Measurements from ENCODE around the gene DENND4B. TPM values are rescaled to one million over a fixed set of nuclear protein-coding genes. Genes with fewer than 3 reads are reported as not detected.
A peak's percentile ranks its signal among the peaks of the same experiment; 100 is the strongest.

Gene DENND4B
- total and polyA plus RNA-seq, 2 of the 4 experiments (the other 2 are of a cell fraction): 1.8 to 25.2 TPM

DNA sequence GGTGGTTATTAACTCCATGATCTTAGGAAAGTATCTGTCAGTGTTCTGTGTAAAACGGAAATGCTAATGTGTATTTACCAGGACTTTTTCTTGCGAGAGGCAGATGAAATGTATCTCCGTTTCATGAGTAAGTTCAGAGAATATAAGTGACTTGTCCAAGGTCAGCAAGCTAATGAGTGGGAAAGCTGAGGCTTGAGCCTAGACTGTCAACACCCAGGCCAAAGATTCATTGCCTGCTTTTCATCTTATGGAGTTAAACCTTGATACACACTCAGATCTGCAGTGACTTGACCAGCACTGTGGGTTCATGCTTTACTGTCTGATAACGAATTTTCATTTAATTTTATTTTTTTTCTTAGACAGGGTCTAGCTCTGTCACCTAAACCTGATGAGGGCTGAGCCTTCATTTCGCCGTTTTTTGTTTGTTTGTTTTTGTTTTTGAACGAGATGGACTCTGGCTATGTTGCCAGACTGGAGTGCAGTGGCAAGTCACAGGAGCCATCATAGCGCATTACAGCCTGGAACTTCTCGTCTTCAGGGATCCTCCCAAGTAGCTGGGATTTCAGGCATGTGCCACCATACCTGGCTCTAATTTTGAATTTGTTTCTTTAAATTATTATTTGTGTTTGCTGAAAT lies 31.9 kb upstream of the DENND4B start:
- intact Hi-C loops (cut with micrococcal nuclease): no loop called here
- no peak for TF ChIP-seq CHD1 (IDR thresholded peaks at IDR 0.05; ENCODE audit: low read depth, low read length)
- no peak for TF ChIP-seq MAZ (IDR thresholded peaks at IDR 0.05; ENCODE audit: borderline replicate concordance, low read depth, low read length)
- TF ChIP-seq RAD21 (IDR thresholded peaks at IDR 0.05; ENCODE audit: low read length): no peak
- TF ChIP-seq NFE2L2 (IDR thresholded peaks at IDR 0.05; ENCODE audit: low read depth, low read length): no peak
- no peak for TF ChIP-seq BHLHE40 (IDR thresholded peaks at IDR 0.05; ENCODE audit: low read depth, low read length)
- TF ChIP-seq FOS (IDR thresholded peaks at IDR 0.05; ENCODE audit: low read depth, low read length): no peak
- no peak for TF ChIP-seq MXI1 (IDR thresholded peaks at IDR 0.05; ENCODE audit: borderline replicate concordance, low read depth, low read length)
- TF ChIP-seq MAFK (IDR thresholded peaks at IDR 0.05; ENCODE audit: low read depth, low read length): no peak
- TF ChIP-seq CTCF (conservative IDR thresholded peaks at IDR 0.05; ENCODE audit: low read depth, low read length): no peak
- no peak for TF ChIP-seq RFX5 (IDR thresholded peaks at IDR 0.05; ENCODE audit: low read depth, low read length)
- no peak for TF ChIP-seq SMC3 (IDR thresholded peaks at IDR 0.05; ENCODE audit: low read depth, low read length)
- TF ChIP-seq CEBPB (IDR thresholded peaks at IDR 0.05; ENCODE audit: low read depth, low read length): no peak
- TF ChIP-seq POLR2A (IDR thresholded peaks at IDR 0.05; ENCODE audit: low read depth, low read length): no peak
- TF ChIP-seq RCOR1 (IDR thresholded peaks at IDR 0.05; ENCODE audit: insufficient replicate concordance, low read length): no peak
- no peak for TF ChIP-seq ELK1 (IDR thresholded peaks at IDR 0.05; ENCODE audit: borderline replicate concordance, low read depth, low read length)

More for the DNA sequence above, 31.9 kb upstream of the DENND4B start:
- Histone ChIP-seq H3K9ac (ENCODE audit: low read depth, low read length) (peak overlapping the region; percentile 69; the same call in 1 of the 2 replicates), H2BK5ac (ENCODE audit: low read depth, low read length, poor library complexity, severe bottlenecking) (peak overlapping the region; percentile 59), H2BK15ac (ENCODE audit: low read depth, low read length) (no peak overlapping the region), H2AK9ac (replicated peaks; ENCODE audit: low read depth, low read length, poor library complexity) (no peak overlapping the region), H2AFZ (replicated peaks; ENCODE audit: low read length, poor library complexity) (no peak overlapping the region), H2AK5ac (ENCODE audit: low read depth, low read length) (no peak overlapping the region), H3K4ac (ENCODE audit: low read depth, low read length) (peak overlapping the region; percentile 95; the same call in 1 of the 2 replicates), H3K9me1 (ENCODE audit: insufficient read depth, low read length) (peaks cover 17% of the 10 kb centered on the region), H3K27me3 (ENCODE audit: control insufficient read depth, insufficient read depth, low read length) (no peaks in the 10 kb centered on the region), H4K5ac (ENCODE audit: low read depth, low read length) (peak overlapping the region; percentile 8; the same call in 1 of the 2 replicates), H3K14ac (replicated peaks; ENCODE audit: low read depth, low read length) (peak overlapping the region; percentile 97), H2BK20ac (ENCODE audit: low read depth, low read length) (no peak overlapping the region), H3K36me3 (ENCODE audit: control insufficient read depth, insufficient read depth, low read length) (peaks cover 38% of the 10 kb centered on the region), H3K9me3 (ENCODE audit: control insufficient read depth, insufficient read depth, low read length) (no peaks in the 10 kb centered on the region), H3K79me1 (ENCODE audit: low read depth in 1 of 2, low read length in 2 of 2) (peaks cover 20 to 52% of the 10 kb centered on the region in 2 experiments), H3K4me2 (ENCODE audit: low read depth, low read length) (peak overlapping the region; percentile 82), H4K91ac (ENCODE audit: insufficient read depth, low read depth, low read length) (no peak overlapping the region), H3K18ac (ENCODE audit: low read depth, low read length) (no peak overlapping the region), H3K4me1 (ENCODE audit: control insufficient read depth, insufficient read depth, low read length) (no peaks in the 10 kb centered on the region; the same call in 1 of the 2 replicates), H3K4me3 (ENCODE audit: insufficient read depth, low read depth, low read length) (peak overlapping the region; percentile 65), H4K8ac (ENCODE audit: low read depth in 2 of 2, low read length in 2 of 2) (peak overlapping the region; percentile 51 to 96), H2BK120ac (ENCODE audit: low read depth, low read length) (no peak overlapping the region), H3K27ac (ENCODE audit: insufficient read depth, low read length) (no peak overlapping the region), H3K56ac (ENCODE audit: extremely low read depth, insufficient read depth, low read length) (0 out of 2 replicates have a peak overlapping the region, but pooled peaks have one; percentile 54), H4K20me1 (ENCODE audit: insufficient read depth, low read length) (no peaks in the 10 kb centered on the region), H3K23ac (ENCODE audit: low read depth, low read length) (peak overlapping the region; percentile 100; the same call in 1 of the 2 replicates)
- DNase-seq (no peak), ATAC-seq (ENCODE audit: low read depth) (no peak)
- dilution Hi-C loops (cut with HindIII; ENCODE audit: low sequenced_read_pairs, unreplicated experiment): no loop called here
- POLR2A ChIA-PET (ENCODE audit: unreplicated experiment): no interaction called here
- CTCF ChIA-PET: interaction anchor here (1.0 kb wide), 1 partner anchor 11 kb away, joined by 4 read pairs; the partner anchor contains the start of gene CREB3L4
- in situ Hi-C loops (cut with MboI; ENCODE audit: low sequenced_read_pairs): loop anchor here (10.0 kb wide), 1 partner anchor 304 kb away; the partner anchor contains the start of genes ILF2 and NPR1
- WGBS, 2 experiments (ENCODE audit: extremely low coverage in 2 of 2, insufficient read length in 1 of 2): 70% methylated on average over 5 of the region's 9 CpGs; no CpG with 5 or more reads in 1 of the 2 experiments
- BruUV-seq (replicated peaks): no TSS peak
